ENCODE results near the gene RBM3.

RBM3 gene

DNA sequence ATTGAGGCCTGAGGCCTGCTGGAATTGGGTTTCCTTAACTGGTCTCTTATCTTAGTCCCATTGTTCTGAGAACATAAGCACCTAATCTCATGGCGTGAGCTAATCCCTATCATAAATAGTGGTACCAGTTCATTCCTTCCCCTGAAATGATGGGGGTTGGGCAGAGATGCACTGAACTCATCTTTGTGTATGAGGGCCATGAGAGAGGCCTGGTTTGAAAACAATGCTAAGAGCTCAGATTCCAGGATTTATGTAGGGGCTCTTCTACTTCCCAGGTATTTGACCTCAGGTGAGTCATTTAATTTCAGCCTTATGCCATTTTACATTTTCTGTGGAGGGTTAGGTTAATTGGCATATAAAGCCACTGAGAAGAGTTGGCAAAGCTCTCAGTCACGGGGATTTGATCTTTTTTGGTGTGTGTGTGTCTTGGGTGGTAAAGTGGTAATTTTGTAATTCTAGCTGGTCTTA is 4.4 kb downstream of the RBM3 start:
- DNase-seq (ENCODE audit: low read depth) = peak; percentile 74

GRCh38 chrX:48579259-48579658 is 5.0 kb downstream of the RBM3 start:
- no peak for DNase-seq (ENCODE audit: low read depth)

DNA sequence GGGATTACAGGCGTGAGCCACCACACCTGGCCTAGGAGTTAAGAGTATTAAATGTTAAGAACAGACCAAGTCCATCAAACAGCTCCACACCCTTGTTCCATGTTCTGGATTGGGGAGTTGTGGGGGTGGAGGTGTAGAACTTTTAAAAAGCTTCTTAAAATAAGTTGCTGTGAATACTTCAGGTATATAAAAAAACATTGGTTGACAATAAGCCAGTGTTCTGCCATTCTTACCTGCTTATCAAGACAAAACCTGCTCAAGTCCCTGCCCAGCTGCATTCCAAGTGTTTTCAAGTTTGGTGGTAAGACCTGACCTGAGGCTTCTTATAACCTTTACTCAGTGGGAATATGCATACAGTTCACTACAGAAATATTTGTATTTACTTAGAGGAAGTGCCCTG is 6.4 kb downstream of the RBM3 start:
- no peak for DNase-seq (ENCODE audit: low read depth)

- no peak for DNase-seq (ENCODE audit: low read depth)
These were observed 10.4 kb downstream of the RBM3 start for GRCh38 chrX:48584698-48585097.

- DNase-seq (ENCODE audit: low read depth) = no peak
These were observed 15.3 kb downstream of the RBM3 start for GRCh38 chrX:48589482-48590162.

GRCh38 chrX:48590203-48591103 is 16.2 kb downstream of the RBM3 start:
- peak; percentile 64 for DNase-seq (ENCODE audit: low read depth)

- peak; percentile 94 for DNase-seq (ENCODE audit: low read depth)
These were observed 17.0 kb downstream of the RBM3 start for GRCh38 chrX:48591255-48591791.

DNA sequence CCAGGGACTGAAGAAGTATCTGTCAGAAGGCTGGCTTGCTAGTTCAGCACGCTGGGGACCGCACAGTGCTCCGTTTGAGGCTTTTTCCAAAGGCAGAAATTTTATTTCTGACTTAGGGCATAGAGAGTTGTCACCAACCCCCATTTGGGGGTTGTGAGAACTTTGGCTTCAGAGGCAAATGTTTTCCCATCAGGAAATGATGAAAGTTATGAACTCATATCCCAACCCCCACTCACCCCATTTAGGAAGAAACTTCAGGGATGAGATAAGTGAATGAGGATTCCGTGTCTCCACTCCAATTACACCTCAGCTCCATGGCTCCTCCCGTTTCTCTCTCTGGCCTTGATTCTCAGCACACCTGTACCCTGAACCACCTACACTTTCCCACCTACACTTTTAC is 18.7 kb downstream of the RBM3 start:
- DNase-seq (ENCODE audit: low read depth) = no peak

GRCh38 chrX:48595929-48596328 is 21.6 kb downstream of the RBM3 start:
- DNase-seq (ENCODE audit: low read depth) = no peak

GRCh38 chrX:48597353-48598264 is 23.3 kb downstream of the RBM3 start, which contains the start of gene WDR13:
TSS of gene WDR13 (plus strand) at chrX:48597492. CDS start at chrX:48597997, 505 bp downstream.
- DNase-seq (ENCODE audit: low read depth) = peak; percentile 91

- DNase-seq (ENCODE audit: low read depth) = no peak
These were observed 24.3 kb downstream of the RBM3 start for GRCh38 chrX:48598614-48599013.

DNA sequence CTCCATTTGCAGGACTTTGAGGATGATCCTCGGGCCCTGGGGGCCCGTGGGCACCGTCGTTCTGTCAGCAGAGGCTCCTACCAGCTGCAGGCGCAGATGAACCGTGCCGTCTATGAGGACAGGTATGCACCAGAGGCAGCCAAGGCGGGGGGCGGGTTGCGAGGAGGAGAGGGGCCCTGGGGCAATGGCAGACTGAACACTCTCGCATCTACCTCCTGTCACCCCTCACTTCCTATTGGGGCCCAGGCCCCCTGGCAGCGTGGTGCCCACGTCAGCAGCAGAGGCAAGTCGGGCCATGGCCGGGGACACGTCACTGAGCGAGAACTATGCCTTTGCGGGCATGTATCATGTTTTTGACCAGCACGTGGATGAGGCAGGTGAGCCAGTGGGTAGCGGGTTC is 25.1 kb downstream of the RBM3 start:
- no peak for DNase-seq (ENCODE audit: low read depth)

DNA sequence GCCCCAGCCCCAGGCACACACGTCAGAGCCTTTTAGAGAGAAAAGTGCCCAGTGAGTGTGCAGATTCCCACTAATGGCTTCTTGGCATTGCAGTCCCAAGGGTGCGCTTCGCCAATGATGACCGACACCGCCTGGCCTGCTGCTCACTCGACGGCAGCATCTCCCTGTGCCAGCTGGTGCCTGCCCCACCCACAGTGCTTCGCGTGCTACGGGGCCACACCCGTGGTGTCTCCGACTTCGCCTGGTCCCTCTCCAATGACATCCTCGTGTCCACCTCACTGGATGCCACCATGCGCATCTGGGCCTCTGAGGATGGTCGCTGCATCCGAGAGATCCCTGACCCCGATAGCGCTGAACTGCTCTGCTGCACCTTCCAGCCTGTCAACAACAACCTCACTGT is 25.9 kb downstream of the RBM3 start:
- DNase-seq (ENCODE audit: low read depth) = no peak

- DNase-seq (ENCODE audit: low read depth) = no peak
These were observed 27.6 kb downstream of the RBM3 start for GRCh38 chrX:48601741-48602394.

- DNase-seq (ENCODE audit: low read depth) = no peak
These were observed 30.4 kb downstream of the RBM3 start for GRCh38 chrX:48604701-48605100.

GRCh38 chrX:48606091-48606490 is 31.8 kb downstream of the RBM3 start:
- DNase-seq (ENCODE audit: low read depth) = no peak

- DNase-seq (ENCODE audit: low read depth) = no peak
These were observed 37.4 kb downstream of the RBM3 start for GRCh38 chrX:48611703-48612102.

- DNase-seq (ENCODE audit: low read depth) = no peak
These were observed 39.3 kb downstream of the RBM3 start for GRCh38 chrX:48613502-48614160.

DNA sequence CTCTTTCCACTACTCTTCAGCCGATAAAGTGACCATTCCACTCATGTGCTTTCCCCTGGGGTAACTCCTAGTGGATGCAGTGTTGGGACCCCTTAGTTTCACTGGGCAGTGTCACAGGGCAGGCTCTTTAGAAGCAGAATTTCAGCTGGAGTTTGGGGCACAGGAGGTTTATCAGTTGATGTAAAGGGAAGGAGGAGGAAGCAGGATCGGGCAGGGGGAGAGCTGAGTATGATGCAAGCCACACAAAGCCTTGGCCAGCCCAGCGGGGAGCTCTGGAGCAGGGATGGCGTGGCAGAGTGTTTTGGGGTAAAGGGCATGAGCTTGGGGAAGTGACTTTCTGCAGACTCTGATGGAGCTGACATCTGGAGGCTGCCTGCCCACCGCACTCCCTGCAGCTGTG is 42.3 kb downstream of the RBM3 start:
- no peak for DNase-seq (ENCODE audit: low read depth)

GRCh38 chrX:48617542-48618340 is 43.5 kb downstream of the RBM3 start:
- peak; percentile 31 for DNase-seq (ENCODE audit: low read depth)
